Caki2 (cell line): ENCODE results near the gene IQGAP2. TPM values are rescaled to one million over a fixed set of nuclear protein-coding genes. Genes with fewer than 3 reads are reported as not detected.

Source experiments
- DNase-seq: peaks from one replicate; pipeline ENCODE4 v3.0.0-alpha.2; 2015; ENCODE audit warnings: low read depth
- in situ Hi-C: cut with HindIII; loops from 2 replicates; pipeline ENCODE4 v1.10.0; 2016; ENCODE audit warnings: low sequenced_read_pairs, low pct_unique_long_range_greater_than_20kb, mixed read lengths
- total RNA-seq: library from RNA; depleted of rRNA; stranded (reverse); fragments of >200 nt; shearing (Covaris generic); gene quantifications from 2 replicates; pipeline ENCODE4 v1.2.3, GENCODE V29; 2014; ENCODE audit warnings: low replicate concordance

IQGAP2 gene
- total RNA-seq, 1 experiment from 2014 or later, result 0.20 TPM

GRCh38 chr5:76439929-76440328 lies 36.8 kb downstream of the IQGAP2 start:
- in situ Hi-C loops, result no loop called here

DNA sequence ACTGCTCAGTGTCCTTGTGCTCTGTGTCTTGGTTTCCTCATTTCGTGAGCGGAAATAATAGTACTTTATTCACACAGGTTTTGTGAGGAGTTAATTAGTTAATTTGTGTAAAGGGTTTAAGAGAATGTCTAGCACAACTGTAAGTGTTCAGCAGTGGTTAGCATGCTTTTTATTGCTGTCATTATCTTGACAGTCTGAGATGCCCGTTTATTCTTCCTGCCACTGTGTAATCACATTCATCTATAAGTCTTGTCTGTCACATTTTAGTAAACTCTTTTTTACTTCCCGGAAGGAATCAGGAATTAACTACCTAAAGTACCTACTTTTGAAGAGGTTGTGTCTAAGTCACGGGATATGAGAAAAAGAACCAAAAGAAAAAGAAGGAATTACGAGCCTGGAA lies 38.0 kb downstream of the IQGAP2 start:
- DNase-seq, result no peak
- in situ Hi-C loops, result no loop called here

More at GRCh38 chr5:76439929-76440328, 36.8 kb downstream of the IQGAP2 start:
- DNase-seq, result no peak

- in situ Hi-C loops, result no loop called here
- no peak for DNase-seq
Measured at GRCh38 chr5:76441890-76442673, 39.0 kb downstream of the IQGAP2 start.

GRCh38 chr5:76443066-76443800 lies 40.1 kb downstream of the IQGAP2 start:
- in situ Hi-C loops, result no loop called here
- no peak for DNase-seq

GRCh38 chr5:76445063-76445462 lies 42.0 kb downstream of the IQGAP2 start:
- in situ Hi-C loops, result no loop called here
- no peak for DNase-seq

DNA sequence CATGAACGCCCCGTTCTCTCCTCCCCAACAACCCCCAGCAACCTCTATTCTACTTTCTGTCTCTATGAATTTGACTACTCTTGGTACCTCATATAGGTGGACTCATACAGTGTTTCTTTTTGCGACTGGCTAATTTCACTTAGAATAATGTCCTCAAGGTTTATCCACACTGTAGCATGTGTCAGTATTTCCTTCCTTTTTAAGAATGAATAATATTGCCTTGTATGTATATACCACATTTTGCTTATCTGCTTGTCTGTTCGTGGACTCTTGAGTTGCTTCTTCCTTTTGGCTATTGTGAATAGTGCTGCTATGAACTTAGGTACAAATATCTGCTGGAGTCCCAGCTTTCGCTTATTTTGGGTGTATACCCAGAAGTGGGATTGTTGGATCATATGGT lies 42.7 kb downstream of the IQGAP2 start:
- no peak for DNase-seq

DNA sequence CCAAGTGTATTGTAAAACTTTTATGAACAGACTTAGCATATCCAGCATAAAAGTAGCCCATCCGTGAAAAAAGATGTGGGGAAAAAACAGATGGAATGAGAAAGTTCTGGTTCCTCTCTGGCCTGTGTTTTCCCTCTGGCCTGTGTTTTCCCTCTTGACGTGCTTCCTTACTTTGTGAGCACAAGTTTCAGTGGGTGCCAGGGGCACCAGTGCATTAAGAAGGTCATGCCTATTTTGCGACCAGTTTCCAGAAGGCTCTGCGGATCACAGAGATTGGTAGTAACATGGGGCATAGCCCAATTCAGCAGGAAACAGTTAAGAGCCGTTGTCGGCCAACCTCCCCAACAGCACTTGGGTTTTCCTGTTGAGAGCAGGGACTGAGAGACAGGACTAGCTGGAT lies 43.7 kb downstream of the IQGAP2 start:
- DNase-seq, result no peak
- in situ Hi-C loops, result no loop called here

More for the DNA sequence above, 42.7 kb downstream of the IQGAP2 start:
- in situ Hi-C loops, result no loop called here

DNA sequence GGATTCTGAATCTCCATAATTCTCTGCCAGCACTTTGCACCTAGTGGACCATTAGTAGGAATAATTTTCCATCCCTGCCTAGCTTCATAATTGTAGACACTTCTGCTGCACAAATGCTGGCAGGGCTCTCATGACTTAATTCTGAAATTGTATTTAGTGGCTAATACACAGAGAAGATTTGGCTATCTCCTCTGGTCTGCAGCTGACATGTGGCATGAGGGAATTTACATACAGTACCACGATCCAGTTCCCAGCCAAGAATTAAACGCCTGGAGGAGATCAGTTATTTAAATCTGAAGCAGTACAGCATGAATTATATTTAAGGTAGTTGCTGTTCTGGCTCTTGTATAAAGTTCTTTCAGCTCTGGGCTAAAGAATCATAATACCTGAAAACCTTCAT lies 46.5 kb downstream of the IQGAP2 start:
- in situ Hi-C loops, result no loop called here
- DNase-seq, result no peak

DNA sequence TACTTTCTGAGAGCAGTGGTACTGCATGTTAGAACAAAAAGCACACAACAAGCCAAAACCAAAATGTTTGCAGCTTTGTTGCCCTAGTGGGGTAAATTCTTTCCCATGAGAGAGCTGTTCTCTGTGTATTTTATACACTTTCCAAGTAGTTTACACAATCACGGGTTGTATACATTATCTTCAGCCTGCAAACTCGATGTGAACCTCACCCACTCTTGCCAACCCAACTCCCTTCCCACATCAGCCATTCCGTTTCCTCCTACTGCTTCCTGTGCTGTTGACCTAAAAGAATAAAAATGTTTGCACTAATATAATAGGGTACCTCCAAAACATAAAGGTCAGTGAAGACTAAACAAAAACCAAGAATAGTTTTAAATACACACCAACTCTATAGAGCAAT lies 47.0 kb downstream of the IQGAP2 start:
- in situ Hi-C loops, result no loop called here
- no peak for DNase-seq

GRCh38 chr5:76451031-76451701 lies 48.1 kb downstream of the IQGAP2 start:
- in situ Hi-C loops, result no loop called here

GRCh38 chr5:76455531-76456133 lies 52.5 kb downstream of the IQGAP2 start:
- DNase-seq, result no peak
- in situ Hi-C loops, result no loop called here

More at GRCh38 chr5:76451031-76451701, 48.1 kb downstream of the IQGAP2 start:
- DNase-seq, result no peak

DNA sequence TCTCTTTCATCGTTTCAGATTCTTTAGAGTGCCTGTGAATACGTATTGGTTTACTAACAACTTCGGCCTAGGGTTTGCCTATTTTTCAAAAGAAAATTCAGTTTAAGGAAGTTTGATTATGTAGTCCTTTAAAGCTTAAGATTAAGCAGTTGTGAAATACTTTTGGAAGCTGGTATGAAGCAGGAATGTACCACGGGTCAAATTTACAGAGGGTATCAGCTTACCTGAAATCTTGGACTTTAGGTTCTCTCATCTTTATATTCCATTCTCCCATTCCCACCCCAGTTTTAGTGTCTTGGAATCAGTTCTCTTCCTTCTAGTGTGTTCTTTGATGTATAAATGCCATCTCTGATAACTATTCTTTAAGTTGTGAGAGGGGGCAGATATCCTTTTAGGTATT lies 53.2 kb downstream of the IQGAP2 start:
- in situ Hi-C loops, result no loop called here
- DNase-seq, result no peak

DNA sequence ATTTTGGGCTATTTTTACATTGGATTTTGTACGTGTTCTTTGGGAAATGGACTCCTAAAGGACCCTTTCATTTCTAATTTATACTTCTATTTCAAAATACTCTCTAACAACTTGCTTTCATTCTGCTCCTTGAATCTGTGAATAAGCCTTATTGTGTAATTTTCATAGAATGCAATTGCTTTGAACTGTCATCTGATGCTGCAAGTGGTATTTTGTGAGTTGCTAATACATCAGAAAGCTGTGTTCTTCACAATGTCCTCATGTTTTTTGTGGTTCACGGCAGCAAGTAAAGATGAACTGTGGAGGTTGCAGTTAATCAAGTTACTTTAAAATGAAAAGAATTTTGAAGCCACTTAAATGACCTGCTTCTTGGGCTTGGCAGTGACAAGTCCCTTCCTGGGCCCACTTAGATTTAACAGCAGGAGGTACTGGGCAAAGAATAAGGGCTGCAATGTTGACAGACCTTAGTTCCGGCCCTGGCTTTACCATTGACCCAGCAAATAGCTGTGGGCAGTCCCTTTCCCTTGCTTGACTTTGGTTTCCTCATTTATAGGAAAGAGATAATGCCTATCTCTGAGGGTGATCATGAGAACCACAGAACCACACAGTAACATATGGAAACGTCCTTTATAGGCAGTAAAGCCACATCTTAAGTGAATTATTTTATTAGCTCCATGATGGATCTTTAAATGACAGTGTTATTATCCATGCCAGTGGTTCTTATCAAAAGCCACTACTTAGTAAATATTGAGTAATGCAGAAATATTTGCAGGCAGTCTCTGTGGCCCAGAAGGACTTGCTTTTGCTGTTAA lies 54.8 kb downstream of the IQGAP2 start:
- in situ Hi-C loops, result no loop called here
- no peak for DNase-seq

DNA sequence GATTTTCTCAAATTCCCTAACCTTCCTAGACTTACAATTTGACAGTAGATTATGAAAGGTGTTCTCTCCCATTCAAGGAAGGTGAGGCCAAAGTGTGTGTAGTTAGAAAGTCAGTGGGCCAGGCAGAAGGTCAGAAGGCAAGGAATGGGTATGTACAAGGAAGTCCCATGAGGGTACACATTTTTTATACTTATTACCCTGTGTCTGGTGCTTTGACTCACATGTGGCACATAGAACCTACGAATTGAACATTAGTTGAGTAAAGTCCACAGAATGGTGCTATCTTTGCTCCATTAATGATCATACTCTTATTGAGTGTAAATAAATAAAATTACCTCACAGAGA lies 55.4 kb downstream of the IQGAP2 start:
- in situ Hi-C loops, result no loop called here
- no peak for DNase-seq

- in situ Hi-C loops, result no loop called here
- DNase-seq, result no peak
Measured at GRCh38 chr5:76460104-76460503, 57.0 kb downstream of the IQGAP2 start.

DNA sequence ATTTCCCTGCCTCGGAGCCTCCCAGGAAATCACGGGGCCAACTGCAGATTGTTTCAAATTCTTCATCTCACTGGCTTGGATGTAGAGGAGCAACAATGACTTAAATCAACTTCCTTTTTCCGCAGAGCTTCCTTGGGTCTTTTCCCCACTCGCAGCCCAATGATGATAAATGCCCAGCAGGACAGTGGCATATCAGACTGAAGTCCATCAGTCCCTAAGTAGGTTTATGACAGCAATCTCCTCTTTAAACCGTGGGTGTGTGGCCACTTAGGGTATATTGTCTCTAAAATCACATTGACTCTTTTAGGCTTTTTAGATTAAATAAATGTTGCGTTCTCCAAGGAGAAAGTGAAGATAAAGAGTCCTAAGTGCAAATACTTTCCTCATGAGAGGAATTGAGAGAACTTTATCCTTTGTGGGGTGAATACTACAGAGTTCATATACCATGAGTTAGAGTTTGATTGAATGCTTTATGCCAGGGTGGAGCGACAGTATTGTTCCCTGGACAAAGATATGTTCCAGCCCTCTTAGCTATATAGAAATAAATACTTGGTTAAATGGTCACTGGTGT lies 59.1 kb downstream of the IQGAP2 start:
- in situ Hi-C loops, result no loop called here
- no peak for DNase-seq

DNA sequence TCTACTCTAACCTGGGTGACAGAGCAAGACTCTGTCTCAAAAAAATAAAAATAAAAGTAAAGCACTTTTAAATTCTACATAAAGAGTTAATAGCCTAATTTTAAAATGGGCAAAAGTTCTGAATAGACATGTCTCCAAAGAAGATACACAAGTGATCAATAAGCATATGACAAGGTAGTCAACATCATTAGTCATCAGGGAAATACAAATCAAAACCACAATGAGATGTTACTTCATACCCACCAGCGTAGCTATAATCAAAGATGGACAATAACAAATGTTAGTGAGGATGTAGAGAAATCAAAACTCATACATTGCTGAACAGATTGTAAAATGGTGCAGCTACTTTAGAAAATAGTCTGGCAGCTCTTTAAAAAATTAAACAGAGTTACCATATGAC lies 64.1 kb downstream of the IQGAP2 start:
- in situ Hi-C loops, result no loop called here
- DNase-seq, result no peak
